ENCODE measurements around the gene ACSS1.

DNA sequence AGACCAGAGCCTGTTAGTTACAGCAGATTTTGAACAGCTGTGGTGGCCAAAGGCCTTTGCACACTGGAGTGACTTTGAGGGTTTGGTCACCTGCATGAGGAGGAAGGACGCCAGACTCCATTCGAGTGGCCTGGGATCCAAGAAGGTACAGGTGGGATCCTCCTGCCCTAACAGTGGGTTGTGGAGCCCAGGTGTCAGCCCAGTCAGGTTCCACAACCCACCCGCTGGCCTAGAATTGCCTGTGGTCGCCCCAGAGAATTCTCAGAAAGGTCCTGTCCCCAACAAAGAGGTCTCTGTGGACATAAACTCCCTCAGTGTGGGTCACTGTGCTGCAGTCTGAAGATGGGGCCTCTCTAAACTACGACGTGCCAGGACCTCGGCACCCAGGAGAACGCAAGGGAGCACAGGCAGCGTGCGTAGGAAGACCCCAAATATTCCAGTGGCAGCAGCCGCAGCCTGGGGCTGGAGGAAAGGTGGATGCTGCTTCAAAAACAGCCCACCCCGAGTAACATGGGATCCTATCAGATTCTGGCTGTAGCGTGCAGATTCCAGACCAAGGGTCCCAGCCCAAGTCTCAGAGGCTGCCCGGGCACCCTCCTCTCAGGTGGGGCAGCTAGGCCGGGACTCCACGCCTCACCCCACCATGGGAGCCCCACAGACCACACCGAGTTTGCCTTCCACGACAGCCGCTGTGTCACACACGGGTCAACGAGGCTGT is 16.0 kb downstream of the ACSS1 start:
- TF ChIP-seq REST (IDR thresholded peaks at IDR 0.05; ENCODE audit: insufficient read depth in 1 of 2, low read depth in 2 of 2, low read length in 2 of 2) = no peak
- no peak for TF ChIP-seq POLR2AphosphoS5 (IDR thresholded peaks at IDR 0.05; ENCODE audit: low read depth, low read length)

Measured in PFSK-1 (cell line).